Effector CD8-positive, alpha-beta T cell (primary cell): ENCODE measurements around the gene GPER1.
"Not testable (repeated sequence)": the region's sequence is repeated elsewhere in the genome, so short reads cannot be mapped to it uniquely, and the experiment has no call there.

Experiments used
- DNase-seq: peaks from one replicate; lab custom pipeline; 2025; lab: John Stamatoyannopoulos, UW

The GPER1 gene

DNA sequence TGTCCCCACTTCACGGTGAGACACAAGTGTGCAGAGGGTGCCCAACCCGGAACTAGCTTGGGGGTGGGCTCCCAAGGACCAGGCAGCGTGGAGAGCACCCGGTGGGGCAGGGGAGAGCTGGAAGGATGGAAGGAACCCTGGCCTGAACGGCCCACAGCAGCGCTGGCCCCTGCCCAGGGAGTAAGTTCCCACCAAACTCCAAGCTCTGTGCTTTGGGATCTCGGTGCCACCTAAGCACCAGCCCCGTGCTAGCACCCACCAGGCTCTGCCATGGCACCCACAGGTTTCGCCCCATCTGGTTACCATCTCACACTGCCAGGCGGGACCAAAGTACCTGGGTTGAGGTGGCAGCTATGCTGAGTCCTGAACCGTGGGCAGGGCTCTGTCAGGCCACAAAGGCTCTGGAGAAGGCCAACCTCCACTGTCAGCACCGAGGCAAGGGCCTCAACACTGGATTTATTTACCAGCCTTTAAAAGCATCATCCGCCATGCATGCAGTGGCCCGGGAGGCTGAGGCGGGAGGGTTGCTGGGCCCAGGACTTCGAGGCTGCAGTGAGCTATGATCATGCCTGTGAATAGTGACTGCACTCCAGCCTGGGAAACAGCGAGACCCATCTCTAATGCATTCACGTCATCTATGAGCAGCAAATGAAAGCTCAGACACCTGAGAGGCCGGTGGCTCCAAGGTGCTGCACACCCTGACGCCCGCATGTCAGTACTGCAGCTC, 16.0 kb downstream of the GPER1 start:
- no peak for DNase-seq

DNA sequence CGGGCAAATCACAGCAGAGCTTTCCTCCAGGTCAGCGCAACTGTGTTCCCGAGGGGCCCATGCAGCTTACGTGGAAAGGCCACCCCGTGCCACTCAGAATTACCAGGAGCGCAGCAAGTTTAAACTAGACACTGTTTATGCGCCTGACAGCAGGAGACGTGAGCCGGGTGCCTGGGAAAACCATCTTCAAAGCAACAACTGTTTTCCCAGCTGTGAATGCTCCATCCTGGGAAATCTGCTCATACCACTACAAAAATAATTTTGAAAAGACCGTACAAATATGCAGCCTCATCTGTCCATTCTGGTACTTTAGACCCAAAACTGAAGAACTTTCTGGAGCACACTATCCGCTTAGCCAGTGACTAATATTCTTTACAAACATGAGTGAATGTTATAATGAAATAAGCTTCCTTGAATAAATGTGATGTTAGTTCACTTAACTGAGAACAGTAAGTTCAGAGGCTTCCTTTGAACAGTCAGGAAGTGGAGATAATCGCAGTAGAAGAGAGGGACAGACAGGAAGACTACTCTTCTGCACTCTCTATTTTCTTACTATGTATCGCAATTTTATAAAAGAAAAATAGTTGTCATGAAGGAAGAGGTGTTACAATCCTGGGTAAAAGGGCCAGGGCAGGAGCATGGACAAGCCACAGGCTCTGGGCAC, 16.7 kb downstream of the GPER1 start:
- DNase-seq, result no peak

DNA sequence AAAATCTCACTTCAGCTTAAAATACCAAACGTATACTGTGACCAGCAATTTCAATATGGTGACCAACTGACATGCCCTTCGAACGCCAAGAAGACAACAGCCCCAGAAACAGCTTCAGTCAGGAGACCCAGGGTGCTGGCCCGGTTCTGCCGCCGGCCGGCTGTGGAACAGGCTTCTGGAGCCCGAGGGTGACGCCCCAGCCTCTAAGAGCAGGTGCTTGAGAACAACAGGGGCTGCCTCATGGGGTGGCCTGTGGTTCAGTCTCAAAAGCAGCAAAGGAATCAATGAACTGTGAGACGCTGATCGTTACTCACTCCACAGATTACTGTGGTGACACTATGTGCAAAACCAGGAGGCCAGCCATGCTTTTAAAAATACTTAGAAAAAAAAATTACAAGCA, 17.3 kb downstream of the GPER1 start:
- DNase-seq, result no peak

- no peak for DNase-seq
Measured at GRCh38 chr7:1106063-1106792, 18.3 kb downstream of the GPER1 start.

DNA sequence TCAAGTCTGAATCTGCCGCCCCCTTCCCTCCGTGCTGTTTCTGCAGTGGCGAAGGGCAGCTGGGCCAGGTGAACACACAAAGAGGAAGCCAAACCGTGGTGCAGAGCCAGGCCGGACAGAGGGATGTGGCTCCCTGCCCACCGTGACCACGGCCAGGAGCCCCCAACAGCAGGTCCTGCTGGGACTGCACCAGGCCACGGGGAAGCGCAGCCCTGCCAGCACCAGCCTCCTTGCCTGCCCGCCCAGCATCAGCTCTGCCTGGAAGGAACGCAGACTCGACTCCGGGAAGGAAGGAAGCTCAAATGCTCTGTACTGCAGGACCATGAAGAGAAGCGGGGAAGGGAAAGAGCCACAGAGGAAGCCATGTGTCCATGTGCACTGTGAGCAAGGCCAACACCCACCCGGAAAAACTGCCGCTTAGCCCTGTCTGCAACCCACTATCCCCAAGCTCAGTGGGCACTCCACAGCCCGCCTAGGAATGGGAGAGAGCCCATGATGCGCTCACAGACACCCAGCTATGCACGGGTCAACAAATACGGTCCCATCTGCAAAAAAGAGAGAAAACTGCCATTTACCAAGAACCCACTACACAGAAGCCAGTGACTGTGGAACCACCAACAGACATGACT, 19.0 kb downstream of the GPER1 start:
- DNase-seq, result no peak

DNA sequence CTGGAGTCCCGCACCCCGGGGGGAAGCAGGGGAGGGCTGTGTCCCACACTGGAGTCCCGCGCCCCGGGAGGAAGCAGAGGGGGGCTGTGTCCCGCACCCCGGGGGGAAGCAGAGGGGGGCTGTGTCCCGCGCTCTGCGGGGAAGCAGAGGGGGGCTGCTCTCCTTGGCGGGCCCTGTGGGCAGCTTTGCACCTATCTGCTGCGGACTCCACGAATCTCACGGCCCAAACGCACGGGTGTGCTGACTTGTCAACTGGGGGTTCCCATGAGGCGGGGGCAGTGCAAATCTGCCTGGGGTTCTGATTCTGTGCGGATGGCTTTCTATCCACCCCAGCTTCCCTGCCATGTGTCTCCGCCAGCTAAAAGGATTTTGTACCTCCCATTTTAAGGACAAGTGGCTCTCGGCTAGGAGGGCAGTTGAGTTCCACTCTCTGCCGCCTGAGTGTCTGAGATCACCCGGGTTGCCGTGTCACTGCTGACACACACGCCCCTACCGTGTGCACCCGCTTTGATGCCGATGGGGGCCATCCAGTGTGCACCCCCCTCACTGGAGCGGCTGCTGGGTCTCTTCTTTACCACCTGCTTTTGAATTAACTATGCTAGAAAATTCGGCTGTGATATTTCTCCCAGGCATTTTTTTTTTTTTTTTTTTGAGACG, 20.5 kb downstream of the GPER1 start:
- DNase-seq, result no peak

DNA sequence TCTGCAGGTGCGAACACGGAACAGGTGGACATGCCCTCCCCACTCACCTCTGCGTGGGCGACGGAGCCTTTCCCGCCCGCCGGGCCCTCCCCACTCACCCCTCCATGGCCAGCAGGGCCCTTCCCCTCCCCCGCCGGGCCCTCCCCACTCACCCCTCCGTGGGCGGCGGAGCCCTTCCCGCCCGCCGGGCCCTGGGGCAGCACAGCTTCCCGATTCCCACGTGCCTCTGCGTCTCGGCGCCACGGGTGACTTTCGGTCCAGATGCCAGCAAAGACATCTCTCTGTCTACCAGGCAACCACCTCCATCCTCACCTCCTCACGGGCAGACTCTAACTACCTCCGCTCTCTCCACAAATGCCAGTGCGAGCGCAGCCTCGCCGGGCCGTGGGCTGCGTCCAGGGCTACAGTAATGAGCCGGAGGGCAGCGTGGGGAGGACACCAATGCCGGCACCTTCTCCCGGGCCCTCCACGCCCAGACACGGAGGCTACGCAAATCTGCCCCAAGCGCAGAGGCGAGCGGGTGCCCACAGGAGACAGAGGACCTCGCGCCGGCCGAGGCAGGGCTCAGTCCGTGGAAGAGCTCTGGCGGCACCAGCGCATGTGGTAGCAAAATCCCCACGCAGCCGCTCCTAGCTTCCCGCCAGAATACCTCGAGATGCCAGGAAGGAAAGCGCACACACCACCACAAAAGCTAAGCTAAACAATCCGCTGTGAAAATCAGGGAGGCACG, 21.8 kb downstream of the GPER1 start:
- no peak for DNase-seq

- no peak for DNase-seq
Measured at GRCh38 chr7:1110358-1110757, 22.4 kb downstream of the GPER1 start.

GRCh38 chr7:1111156-1111555, 23.2 kb downstream of the GPER1 start:
- no peak for DNase-seq

DNA sequence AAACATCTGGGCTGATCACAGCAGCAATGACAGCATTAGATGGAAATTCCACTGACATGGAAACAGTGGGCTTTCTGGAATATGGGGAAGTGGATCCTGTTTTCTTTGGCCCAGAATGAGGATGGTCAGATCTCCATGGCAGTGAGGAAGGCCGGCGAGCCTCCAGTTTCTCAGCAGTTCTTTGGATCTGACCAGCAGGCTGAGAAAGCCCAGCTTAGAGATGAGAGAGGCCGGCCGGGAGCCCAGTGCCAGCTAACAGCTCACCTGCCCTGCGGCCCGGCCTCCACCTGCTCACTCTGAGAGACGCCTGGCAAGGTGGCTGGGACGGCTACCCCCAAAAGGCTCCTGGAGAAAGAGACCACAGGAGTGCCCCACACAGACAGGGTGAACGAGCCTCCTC, 24.2 kb downstream of the GPER1 start:
- DNase-seq, result no peak

- no peak for DNase-seq
Measured at GRCh38 chr7:1112625-1113547, 25.0 kb downstream of the GPER1 start.

- DNase-seq, result no peak
Measured at GRCh38 chr7:1113548-1113885, 25.6 kb downstream of the GPER1 start.

DNA sequence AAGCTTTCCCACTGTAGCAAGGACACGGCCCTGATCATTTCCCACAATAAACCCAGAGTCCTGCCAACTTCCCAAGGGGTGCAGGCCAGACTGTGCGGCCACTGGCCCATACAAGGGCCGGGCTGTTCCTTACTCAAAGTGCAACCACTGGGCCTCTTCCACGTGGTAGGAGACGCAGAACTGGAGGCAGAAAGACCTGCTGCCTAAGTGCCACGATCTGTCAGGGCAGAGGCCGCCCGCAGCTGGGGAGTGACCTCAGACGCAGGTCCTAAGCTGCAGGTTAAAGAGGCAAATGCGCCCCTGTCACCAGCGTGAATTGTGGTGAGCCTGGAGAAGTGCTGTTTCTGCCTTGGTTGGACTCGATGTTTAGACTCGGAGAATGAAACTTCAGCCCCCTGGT, 26.2 kb downstream of the GPER1 start:
- no peak for DNase-seq

- DNase-seq, result no peak
Measured at GRCh38 chr7:1114505-1114904, 26.6 kb downstream of the GPER1 start.

GRCh38 chr7:1115171-1116045, 27.5 kb downstream of the GPER1 start:
- DNase-seq, result not testable (repeated sequence)

DNA sequence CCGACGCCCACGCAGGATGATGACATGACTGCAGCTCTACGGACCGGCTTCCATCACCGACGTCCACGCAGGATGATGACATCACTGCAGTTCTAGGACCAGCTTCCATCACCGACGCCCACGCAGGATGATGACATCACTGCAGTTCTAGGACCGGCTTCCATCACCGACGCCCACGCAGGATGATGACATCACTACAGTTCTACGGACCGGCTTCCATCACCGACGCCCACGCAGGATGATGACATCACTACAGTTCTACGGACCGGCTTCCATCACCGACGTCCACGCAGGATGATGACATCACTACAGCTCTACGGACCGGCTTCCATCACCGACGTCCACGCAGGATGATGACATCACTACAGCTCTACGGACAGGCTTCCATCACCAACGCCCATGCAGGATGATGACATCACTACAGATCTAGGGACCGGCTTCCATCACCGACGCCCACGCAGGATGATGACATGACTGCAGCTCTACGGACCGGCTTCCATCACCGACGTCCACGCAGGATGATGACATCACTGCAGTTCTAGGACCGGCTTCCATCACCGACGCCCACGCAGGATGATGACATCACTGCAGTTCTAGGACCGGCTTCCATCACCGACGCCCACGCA, 28.6 kb downstream of the GPER1 start:
- not testable (repeated sequence) for DNase-seq

GRCh38 chr7:1117321-1117928, 29.5 kb downstream of the GPER1 start:
- DNase-seq, result no peak

GRCh38 chr7:1119201-1119600, 31.3 kb downstream of the GPER1 start:
- DNase-seq, result no peak
